HEK293 (cell line): ENCODE data around the gene DOK1.

Source experiments
- KLF1 ChIP-seq: fragments of 450-650 bp; formaldehyde crosslinking; IDR thresholded peaks from 2 replicates; pipeline ENCODE4 v1.5.1; 2016; ENCODE audit warnings: missing biosample characterization, missing genetic modification characterization
- KLF7 ChIP-seq: fragments of 450-650 bp; formaldehyde crosslinking; IDR thresholded peaks from 2 replicates; pipeline ENCODE4 v1.5.1; 2016; ENCODE audit warnings: missing biosample characterization, missing genetic modification characterization, borderline replicate concordance
- KLF8 ChIP-seq: fragments of 450-650 bp; formaldehyde crosslinking; IDR thresholded peaks from 2 replicates; pipeline ENCODE4 v1.5.1; 2016; ENCODE audit warnings: missing biosample characterization, missing genetic modification characterization
- KLF9 ChIP-seq: fragments of 450-650 bp; formaldehyde crosslinking; IDR thresholded peaks from 2 replicates; pipeline ENCODE4 v1.5.1; 2016; ENCODE audit warnings: missing biosample characterization, missing genetic modification characterization, low read depth
- OVOL3 ChIP-seq: fragments of 450-650 bp; formaldehyde crosslinking; IDR thresholded peaks from 2 replicates; pipeline ENCODE4 v1.5.1; 2016; ENCODE audit warnings: missing biosample characterization, missing genetic modification characterization
- PBX3 ChIP-seq: sonication (generic); formaldehyde crosslinking; IDR thresholded peaks from 2 replicates; pipeline ENCODE4 v1.8.1; 2022; ENCODE audit warnings: mild to moderate bottlenecking, moderate library complexity, missing genetic modification reagents
- PRDM6 ChIP-seq: fragments of 450-650 bp; formaldehyde crosslinking; IDR thresholded peaks from 2 replicates; pipeline ENCODE4 v1.5.1; 2017; ENCODE audit warnings: missing biosample characterization, missing genetic modification characterization
- ZBTB11 ChIP-seq: fragments of 450-650 bp; formaldehyde crosslinking; conservative IDR thresholded peaks from 2 replicates; pipeline ENCODE4 v1.5.1; 2016; ENCODE audit warnings: low read depth, missing biosample characterization, missing genetic modification characterization
- ZBTB6 ChIP-seq: fragments of 450-650 bp; formaldehyde crosslinking; IDR thresholded peaks from 2 replicates; pipeline ENCODE4 v1.5.1; 2017; ENCODE audit warnings: missing biosample characterization, missing genetic modification characterization
- ZBTB8A ChIP-seq: fragments of 450-650 bp; formaldehyde crosslinking; IDR thresholded peaks from 2 replicates; pipeline ENCODE4 v1.5.1; 2016; ENCODE audit warnings: missing biosample characterization, missing genetic modification characterization
- ZNF133 ChIP-seq: fragments of 450-650 bp; formaldehyde crosslinking; IDR thresholded peaks from 2 replicates; pipeline ENCODE4 v1.5.1; 2016; ENCODE audit warnings: missing biosample characterization, missing genetic modification characterization
- ZNF169 ChIP-seq: fragments of 450-650 bp; formaldehyde crosslinking; IDR thresholded peaks from 2 replicates; pipeline ENCODE4 v1.5.1; 2016; ENCODE audit warnings: missing biosample characterization, missing genetic modification characterization
- ZNF214 ChIP-seq: fragments of 450-650 bp; formaldehyde crosslinking; IDR thresholded peaks from 2 replicates; pipeline ENCODE4 v1.5.1; 2017; ENCODE audit warnings: missing biosample characterization, mild to moderate bottlenecking, missing genetic modification characterization, borderline replicate concordance
- ZNF354C ChIP-seq: fragments of 450-650 bp; formaldehyde crosslinking; IDR thresholded peaks from 2 replicates; pipeline ENCODE4 v1.5.1; 2016; ENCODE audit warnings: missing biosample characterization, missing genetic modification characterization, low read depth, borderline replicate concordance
- ZNF416 ChIP-seq: fragments of 450-650 bp; formaldehyde crosslinking; IDR thresholded peaks from 2 replicates; pipeline ENCODE4 v1.5.1; 2016; ENCODE audit warnings: missing biosample characterization, missing genetic modification characterization
- ZNF423 ChIP-seq: fragments of 450-650 bp; formaldehyde crosslinking; IDR thresholded peaks from 2 replicates; pipeline ENCODE4 v1.5.1; 2016; ENCODE audit warnings: missing biosample characterization, missing genetic modification characterization
- ZNF501 ChIP-seq: fragments of 450-650 bp; formaldehyde crosslinking; IDR thresholded peaks from 2 replicates; pipeline ENCODE4 v1.5.1; 2016; ENCODE audit warnings: missing biosample characterization, missing genetic modification characterization
- ZNF510 ChIP-seq: fragments of 450-650 bp; formaldehyde crosslinking; IDR thresholded peaks from 2 replicates; pipeline ENCODE4 v1.5.1; 2018; ENCODE audit warnings: mild to moderate bottlenecking, missing genetic modification characterization, missing biosample characterization; ENCODE audit not compliant: insufficient replicate concordance
- ZNF529 ChIP-seq: fragments of 450-650 bp; formaldehyde crosslinking; IDR thresholded peaks from 2 replicates; pipeline ENCODE4 v1.5.1; 2017; ENCODE audit warnings: missing genetic modification characterization, missing biosample characterization; ENCODE audit not compliant: insufficient replicate concordance
- ZNF621 ChIP-seq: fragments of 450-650 bp; formaldehyde crosslinking; IDR thresholded peaks from 2 replicates; pipeline ENCODE4 v1.5.1; 2017; ENCODE audit warnings: missing biosample characterization, missing genetic modification characterization
- ZNF623 ChIP-seq: fragments of 450-650 bp; formaldehyde crosslinking; IDR thresholded peaks from 2 replicates; pipeline ENCODE4 v1.5.1; 2016; ENCODE audit warnings: missing biosample characterization, missing genetic modification characterization
- ZNF626 ChIP-seq: fragments of 450-650 bp; sonication (Bioruptor Pico); formaldehyde crosslinking; IDR thresholded peaks from 2 replicates; pipeline ENCODE4 v1.5.1; 2018; ENCODE audit warnings: missing biosample characterization, missing genetic modification characterization, inconsistent platforms
- ZNF639 ChIP-seq: fragments of 450-650 bp; formaldehyde crosslinking; IDR thresholded peaks from 2 replicates; pipeline ENCODE4 v1.5.1; 2016; ENCODE audit warnings: missing biosample characterization, missing genetic modification characterization
- ZNF677 ChIP-seq: fragments of 450-650 bp; IDR thresholded peaks from 2 replicates; pipeline ENCODE4 v1.5.0; 2018; ENCODE audit warnings: missing biosample characterization, mild to moderate bottlenecking, missing genetic modification characterization, moderate library complexity
- ZNF704 ChIP-seq: fragments of 450-650 bp; formaldehyde crosslinking; IDR thresholded peaks from 2 replicates; pipeline ENCODE4 v1.5.1; 2016; ENCODE audit warnings: missing biosample characterization, missing genetic modification characterization
- ZNF747 ChIP-seq: fragments of 450-650 bp; formaldehyde crosslinking; IDR thresholded peaks from 2 replicates; pipeline ENCODE4 v1.5.1; 2016; ENCODE audit warnings: missing biosample characterization, missing genetic modification characterization
- ZNF837 ChIP-seq: fragments of 450-650 bp; formaldehyde crosslinking; IDR thresholded peaks from 2 replicates; pipeline ENCODE4 v1.5.1; 2016; ENCODE audit warnings: missing biosample characterization, missing genetic modification characterization
- ZSCAN16 ChIP-seq: fragments of 450-650 bp; formaldehyde crosslinking; IDR thresholded peaks from 2 replicates; pipeline ENCODE4 v1.5.1; 2016; ENCODE audit warnings: missing biosample characterization, missing genetic modification characterization
- ZSCAN23 ChIP-seq: fragments of 450-650 bp; formaldehyde crosslinking; IDR thresholded peaks from 2 replicates; pipeline ENCODE4 v1.5.1; 2016; ENCODE audit warnings: missing biosample characterization, missing genetic modification characterization

The DOK1 gene

GRCh38 chr2:74507145-74507925, 47.2 kb upstream of the DOK1 start, which contains the start of gene PCGF1 (continued):
- peak; percentile 66; the same call in 1 of the 2 replicates for TF ChIP-seq ZNF501 (tag by site-specific recombination)
- TF ChIP-seq ZNF510 (tag by site-specific recombination), result no peak
- TF ChIP-seq PRDM6, result no peak
- TF ChIP-seq KLF9 (tag by site-specific recombination), result peak; percentile 58
- no peak for TF ChIP-seq ZNF416 (tag by site-specific recombination)
- TF ChIP-seq ZBTB11 (tag by site-specific recombination), result no peak
- TF ChIP-seq ZNF529, result no peak
- TF ChIP-seq ZNF621 (tag by site-specific recombination), result no peak
- TF ChIP-seq ZBTB8A (tag by site-specific recombination), result peak; percentile 98
- TF ChIP-seq ZNF354C (tag by site-specific recombination), result no peak
- no peak for TF ChIP-seq ZNF837 (tag by site-specific recombination)
- 0 out of 2 replicates have a peak, but pooled peaks have one; percentile 38 for TF ChIP-seq OVOL3
- no peak for TF ChIP-seq PBX3 (CRISPR knock-in tag)
- no peak for TF ChIP-seq ZNF169 (tag by site-specific recombination)
- 0 out of 2 replicates have a peak, but pooled peaks have one; percentile 22 for TF ChIP-seq ZSCAN23 (tag by site-specific recombination)
- TF ChIP-seq KLF1 (tag by site-specific recombination), result no peak
- TF ChIP-seq KLF8 (tag by site-specific recombination), result peak; percentile 71
- TF ChIP-seq ZNF623 (tag by site-specific recombination), result no peak
- TF ChIP-seq ZSCAN16, result no peak
- TF ChIP-seq ZNF704 (tag by site-specific recombination), result no peak
- no peak for TF ChIP-seq ZNF677
- TF ChIP-seq ZNF639 (tag by site-specific recombination), result no peak
- TF ChIP-seq ZNF747, result no peak
- peak; percentile 97 for TF ChIP-seq ZNF423 (tag by site-specific recombination)
- TF ChIP-seq ZBTB6, result no peak
- no peak for TF ChIP-seq ZNF626 (tag by site-specific recombination)
- TF ChIP-seq KLF7 (tag by site-specific recombination), result 0 out of 2 replicates have a peak, but pooled peaks have one; percentile 11
- TF ChIP-seq ZNF214 (tag by site-specific recombination), result no peak
- TF ChIP-seq ZNF133 (tag by site-specific recombination), result no peak
